A549 (cell line): Measurements from ENCODE around the gene TYRP1. TPM values are rescaled to one million over a fixed set of nuclear protein-coding genes. Genes with fewer than 3 reads are reported as not detected.

ENCODE experiments used
- ATAC-seq, 2 experiments: fragments of 200-7000 bp in 1 of 2; fragments of >200 bp in 1 of 2; cut with Nextera tagmentation in 1 of 2; cut with Tn5 transposase in 1 of 2; 3 replicates each; pipeline versions ENCODE4 v1.8.0 to v1.9.1; 2018 to 2020; ENCODE audit warnings: mild to moderate bottlenecking in 1 of 2, moderate library complexity in 1 of 2
- CTCF ChIA-PET: fragments of 300-600 bp; sonication (Branson Sonifier 250); formaldehyde crosslinking; extraction: SDS; loops from one replicate; lab custom pipeline; 2021; ENCODE audit warnings: antibody characterized with exemption, inconsistent platforms; lab: Yijun Ruan, JAX
- POLR2A ChIA-PET: fragments of 350-600 bp; formaldehyde crosslinking; extraction: SDS; loops from one replicate; lab custom pipeline; 2021; ENCODE audit warnings: antibody characterized with exemption, inconsistent platforms; lab: Yijun Ruan, JAX
- DNase-seq, 2 experiments: peaks; one replicate each; pipeline versions ENCODE4 v3.0.0 to v3.0.0-alpha.2; 2011 to 2016; ENCODE audit warnings: low read depth in 1 of 2, low spot score in 1 of 2
- FAIRE-seq: peaks from 2 replicates; lab custom pipeline; 2011; peaks lifted over from hg19 to GRCh38; lab: Jason Lieb, UNC
- H3K27ac ChIP-seq, 2 experiments: fragments of >200 bp; sonication (Bioruptor Twin); formaldehyde crosslinking; 3 replicates each; pipeline ENCODE4 v1.5.1; 2016 to 2017
- H3K4me1 ChIP-seq: fragments of >200 bp; sonication (Bioruptor Twin); formaldehyde crosslinking; 3 replicates; pipeline ENCODE4 v1.6.1; 2016
- H3K4me2 ChIP-seq: fragments of >200 bp; sonication (Bioruptor Twin); formaldehyde crosslinking; 3 replicates; pipeline ENCODE4 v1.6.1; 2016
- H3K4me3 ChIP-seq: fragments of >200 bp; sonication (Bioruptor Twin); formaldehyde crosslinking; 3 replicates; pipeline ENCODE4 v1.5.1; 2016
- H3K9me3 ChIP-seq: fragments of >200 bp; sonication (Bioruptor Twin); formaldehyde crosslinking; 3 replicates; pipeline ENCODE4 v1.6.1; 2016
- BHLHE40 ChIP-seq: IDR thresholded peaks from 2 replicates; pipeline ENCODE4 v1.6.1; 2012; ENCODE audit warnings: low read depth, low read length, inconsistent platforms
- CBX8 ChIP-seq: fragments of 200-600 bp; sonication (generic); IDR thresholded peaks from 2 replicates; pipeline ENCODE4 v1.6.1; 2016
- CHD2 ChIP-seq: fragments of 150-350 bp; IDR thresholded peaks from 2 replicates; pipeline ENCODE4 v1.6.1; 2014; ENCODE audit warnings: low read length; ENCODE audit not compliant: partially characterized antibody
- EHF ChIP-seq: fragments of 250-450 bp; sonication (Bioruptor Pico); IDR thresholded peaks from 2 replicates; pipeline ENCODE4 v1.5.0; 2020; ENCODE audit warnings: mild to moderate bottlenecking
- EHMT2 ChIP-seq: fragments of 200-600 bp; sonication (generic); IDR thresholded peaks from 2 replicates; pipeline ENCODE4 v1.6.1; 2016; ENCODE audit warnings: antibody characterized with exemption, low read depth, mild to moderate bottlenecking, moderate library complexity
- EP300 ChIP-seq, 2 experiments: fragments of >200 bp; sonication (Bioruptor Twin); formaldehyde crosslinking; IDR thresholded peaks; 2 replicates in 1 of 2; 3 replicates in 1 of 2; pipeline ENCODE4 v1.6.1; 2016 to 2017
- FOSB ChIP-seq: fragments of 250-450 bp; sonication (Bioruptor Pico); IDR thresholded peaks from 2 replicates; pipeline ENCODE4 v1.5.0; 2020; ENCODE audit warnings: mild to moderate bottlenecking, moderate library complexity
- FOXS1 ChIP-seq: fragments of 250-450 bp; sonication (Bioruptor Pico); IDR thresholded peaks from 2 replicates; pipeline ENCODE4 v1.5.0; 2020; ENCODE audit warnings: mild to moderate bottlenecking, moderate library complexity
- GATA3 ChIP-seq: IDR thresholded peaks from 2 replicates; pipeline ENCODE4 v1.6.1; 2012; ENCODE audit warnings: borderline replicate concordance
- HEYL ChIP-seq: fragments of 250-450 bp; sonication (Bioruptor Pico); IDR thresholded peaks from 2 replicates; pipeline ENCODE4 v1.8.0; 2021; ENCODE audit warnings: mild to moderate bottlenecking, moderate library complexity
- HOXA7 ChIP-seq: fragments of 250-450 bp; sonication (Bioruptor Pico); IDR thresholded peaks from 2 replicates; pipeline ENCODE4 v1.5.0; 2020; ENCODE audit warnings: mild to moderate bottlenecking, moderate library complexity
- HOXB13 ChIP-seq: fragments of 250-450 bp; sonication (Bioruptor Pico); IDR thresholded peaks from 2 replicates; pipeline ENCODE4 v1.5.0; 2020; ENCODE audit warnings: low read depth, mild to moderate bottlenecking, moderate library complexity
- JUN ChIP-seq, 2 experiments: fragments of >200 bp; sonication (Bioruptor Twin); formaldehyde crosslinking; IDR thresholded peaks; 2 replicates in 1 of 2; 3 replicates in 1 of 2; pipeline ENCODE4 v1.6.1; 2016 to 2017
- KDM5A ChIP-seq: fragments of 200-600 bp; sonication (generic); IDR thresholded peaks from 2 replicates; pipeline ENCODE4 v1.6.1; 2016; ENCODE audit warnings: antibody characterized with exemption, mild to moderate bottlenecking
- MAZ ChIP-seq: fragments of 150-350 bp; IDR thresholded peaks from 2 replicates; pipeline ENCODE4 v1.6.1; 2014; ENCODE audit warnings: antibody characterized with exemption, low read depth, low read length, borderline replicate concordance
- NPAS2 ChIP-seq: fragments of 250-450 bp; sonication (Bioruptor Pico); IDR thresholded peaks from 2 replicates; pipeline ENCODE4 v1.8.0; 2022; ENCODE audit warnings: mild to moderate bottlenecking, moderate library complexity, borderline replicate concordance
- NR3C1 ChIP-seq: fragments of >200 bp; sonication (Bioruptor Twin); formaldehyde crosslinking; IDR thresholded peaks from 3 replicates; pipeline ENCODE4 v1.6.1; 2017
- POLR2A ChIP-seq: IDR thresholded peaks from 2 replicates; pipeline ENCODE4 v1.6.1; 2012; ENCODE audit warnings: mild to moderate bottlenecking, low read length
- RAD21 ChIP-seq, 2 experiments: fragments of >200 bp in 1 of 2; sonication (Bioruptor Twin) in 1 of 2; formaldehyde crosslinking in 1 of 2; IDR thresholded peaks in 1 of 2; conservative IDR thresholded peaks in 1 of 2; 2 replicates in 1 of 2; 3 replicates in 1 of 2; pipeline ENCODE4 v1.6.1; 2012 to 2018; ENCODE audit warnings: inconsistent platforms in 1 of 2
- RARB ChIP-seq: fragments of 250-450 bp; sonication (Bioruptor Pico); IDR thresholded peaks from 2 replicates; pipeline ENCODE4 v1.8.0; 2021; ENCODE audit warnings: mild to moderate bottlenecking, moderate library complexity
- RFX5 ChIP-seq: fragments of 450-650 bp; IDR thresholded peaks from 2 replicates; pipeline ENCODE4 v1.7.1; 2014; ENCODE audit warnings: antibody characterized with exemption, mild to moderate bottlenecking, moderate library complexity
- RNF2 ChIP-seq: fragments of 200-600 bp; sonication (generic); IDR thresholded peaks from 2 replicates; pipeline ENCODE4 v1.6.1; 2016; ENCODE audit warnings: low read depth, mild to moderate bottlenecking, antibody characterized with exemption, moderate library complexity, borderline replicate concordance
- SMC3 ChIP-seq: fragments of >200 bp; sonication (Bioruptor Twin); formaldehyde crosslinking; IDR thresholded peaks from 3 replicates; pipeline ENCODE4 v1.6.1; 2018; ENCODE audit warnings: inconsistent platforms
- SREBF2 ChIP-seq: fragments of 450-650 bp; IDR thresholded peaks from 2 replicates; pipeline ENCODE4 v1.6.1; 2014; ENCODE audit warnings: mild to moderate bottlenecking, moderate library complexity
- TFCP2L1 ChIP-seq: fragments of 250-450 bp; sonication (Bioruptor Pico); IDR thresholded peaks from 2 replicates; pipeline ENCODE4 v1.5.0; 2021; ENCODE audit warnings: mild to moderate bottlenecking
- TP53 ChIP-seq: fragments of 250-450 bp; sonication (Bioruptor Pico); IDR thresholded peaks from 2 replicates; pipeline ENCODE4 v1.5.0; 2021; ENCODE audit warnings: mild to moderate bottlenecking, moderate library complexity
- ZNF302 ChIP-seq: fragments of 250-450 bp; sonication (Bioruptor Pico); IDR thresholded peaks from 2 replicates; pipeline ENCODE4 v1.9.0; 2021; ENCODE audit warnings: inconsistent platforms, mild to moderate bottlenecking, moderate library complexity
- ZSCAN20 ChIP-seq: fragments of 250-450 bp; sonication (Bioruptor Pico); IDR thresholded peaks from 2 replicates; pipeline ENCODE4 v1.8.0; 2022; ENCODE audit warnings: mild to moderate bottlenecking, moderate library complexity
- WGBS: methylation state at CpG from one replicate; pipeline ENCODE4 v1.1.6; 2017; ENCODE audit errors: missing lambda C conversion rate; 5-methylcytosine and 5-hydroxymethylcytosine counted together
- polyA plus RNA-seq, 4 experiments: library from polyadenylated mRNA; depleted of rRNA in 3 of 4; stranded (reverse); fragments of >200 nt; fragmentation: RNase III in 1 of 4; extraction: RNeasy Plus Mini Kit Qiagen cat#74134 plus additional on column Dnase treatment in 1 of 4; gene quantifications; 2 replicates in 3 of 4; 3 replicates in 1 of 4; pipeline ENCODE4 v1.2.3, GENCODE V29; 2011 to 2017
- TF ChIP-seq, protein P1 (sequence below): fragments of 450-650 bp; IDR thresholded peaks from 2 replicates; pipeline ENCODE4 v1.6.1; 2014; ENCODE audit warnings: antibody characterized with exemption
- TF ChIP-seq, protein P2 (sequence below): fragments of 250-450 bp; sonication (Bioruptor Pico); IDR thresholded peaks from 2 replicates; pipeline ENCODE4 v1.5.0; 2021; ENCODE audit warnings: mild to moderate bottlenecking, moderate library complexity, borderline replicate concordance

Gene TYRP1
- polyA plus RNA-seq, 2 of the 4 experiments (the other 2 are of a cell fraction): 0.12 TPM

DNA sequence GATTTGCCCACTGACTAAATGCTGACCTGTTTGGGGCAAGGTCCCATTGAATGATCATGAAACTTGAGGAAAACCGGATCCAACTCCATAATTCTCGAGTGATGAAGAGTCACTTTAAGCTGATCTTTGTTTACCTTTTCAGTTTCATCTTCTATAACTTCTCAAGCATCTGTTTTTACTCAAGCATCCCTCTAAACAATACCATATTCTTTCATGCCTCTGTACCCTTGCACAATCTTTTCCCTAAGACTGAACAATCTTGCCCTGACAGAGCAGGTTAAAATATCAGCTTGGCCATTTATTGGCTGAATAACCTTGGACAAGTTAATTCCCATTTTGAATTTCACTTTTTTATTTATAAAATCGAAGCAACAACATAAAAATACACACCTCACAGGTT lies 39.8 kb downstream of the TYRP1 start:
- Histone ChIP-seq H3K4me1 (no peaks in the 10 kb centered on the region), H3K27ac (no peak overlapping the region), H3K4me2 (no peak overlapping the region), H3K9me3 (no peaks in the 10 kb centered on the region; the same call in 2 of the 3 replicates)
- FAIRE-seq (no peak), DNase-seq (no peak)
- ChIA-PET POLR2A (no interaction called here), CTCF (interaction anchor here (0.8 to 3.4 kb wide), 3 partner anchors 10 to 152 kb away, joined by 3 to 22 read pairs (median 6); no protein-coding TSS in a partner anchor)
- TF ChIP-seq HEYL (CRISPR knock-in tag) (no peak), EHF (CRISPR knock-in tag) (no peak), ZNF302 (CRISPR knock-in tag) (no peak), GATA3 (no peak), TP53 (CRISPR knock-in tag) (no peak), FOXS1 (CRISPR knock-in tag) (no peak), CHD2 (no peak), NR3C1 (no peak), EHMT2 (no peak), CBX8 (no peak), MAZ (no peak), JUN (IDR thresholded peaks at IDR 0.05) (no peak)
- TF ChIP-seq, protein P1, sequence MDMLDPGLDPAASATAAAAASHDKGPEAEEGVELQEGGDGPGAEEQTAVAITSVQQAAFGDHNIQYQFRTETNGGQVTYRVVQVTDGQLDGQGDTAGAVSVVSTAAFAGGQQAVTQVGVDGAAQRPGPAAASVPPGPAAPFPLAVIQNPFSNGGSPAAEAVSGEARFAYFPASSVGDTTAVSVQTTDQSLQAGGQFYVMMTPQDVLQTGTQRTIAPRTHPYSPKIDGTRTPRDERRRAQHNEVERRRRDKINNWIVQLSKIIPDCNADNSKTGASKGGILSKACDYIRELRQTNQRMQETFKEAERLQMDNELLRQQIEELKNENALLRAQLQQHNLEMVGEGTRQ: no peak
- TF ChIP-seq, all 56 proteins: peak for 0
- ATAC-seq: no peak
- WGBS: 53% methylated on average over 3 of the region's 3 CpGs
- no peak overlapping the region for H3K4me3 ChIP-seq

DNA sequence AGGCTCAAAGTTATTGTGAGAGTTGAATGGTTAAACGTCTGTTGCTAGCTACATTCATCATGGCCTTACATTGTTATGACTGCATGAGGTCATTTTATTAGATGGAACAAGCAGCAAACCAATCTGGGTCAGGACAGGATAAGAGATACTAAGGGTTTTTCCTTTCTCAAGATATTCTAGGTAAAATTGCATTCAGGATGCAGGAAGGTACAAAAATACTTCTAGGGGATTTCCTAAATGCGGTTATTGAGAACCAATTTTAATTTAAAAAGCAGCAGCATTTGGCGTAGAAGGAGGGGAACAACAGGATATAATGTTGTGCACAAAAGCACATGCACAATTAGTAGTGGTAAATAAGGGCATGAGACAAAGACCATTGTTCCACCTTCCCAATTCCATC lies 42.5 kb downstream of the TYRP1 start:
- Histone ChIP-seq H3K4me1 (no peaks in the 10 kb centered on the region), H3K27ac (no peak overlapping the region), H3K4me3 (no peak overlapping the region), H3K9me3 (no peaks in the 10 kb centered on the region; the same call in 2 of the 3 replicates), H3K4me2 (no peak overlapping the region)
- ATAC-seq: no peak
- 54% methylated on average over 3 of the region's 3 CpGs for WGBS
- CTCF ChIA-PET: interaction anchor here (1.1 to 1.9 kb wide), 7 partner anchors 18 to 150 kb away, joined by 3 to 5 read pairs (median 3); no protein-coding TSS in a partner anchor
- no peak for FAIRE-seq
- TF ChIP-seq NPAS2 (no peak), HOXA7 (CRISPR knock-in tag) (no peak), BHLHE40 (no peak), FOSB (CRISPR knock-in tag) (no peak), ZNF302 (CRISPR knock-in tag) (no peak)
- TF ChIP-seq, protein P1: no peak
- DNase-seq: no peak
- POLR2A ChIA-PET: no interaction called here

DNA sequence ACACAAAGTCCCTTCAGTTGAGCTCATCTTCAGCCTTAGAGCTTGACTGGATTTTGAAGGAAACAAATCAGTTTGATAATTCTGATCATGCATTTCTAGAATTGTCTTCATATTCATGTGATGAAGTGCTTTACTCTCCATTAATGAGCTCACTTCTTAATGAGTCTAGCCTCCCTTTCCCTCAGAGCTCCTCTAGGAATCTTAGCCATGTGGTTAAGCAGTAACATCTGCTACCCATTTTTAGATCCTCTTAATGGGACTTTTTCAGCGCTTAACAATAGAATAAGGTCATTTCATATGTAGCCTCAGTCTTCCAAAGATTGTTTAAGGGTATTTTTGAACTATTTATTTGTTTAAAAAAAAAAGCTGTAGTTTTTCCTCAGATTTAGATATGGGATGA lies 44.7 kb downstream of the TYRP1 start:
- H3K27ac ChIP-seq: no peak overlapping the region
- H3K4me2 ChIP-seq: no peak overlapping the region
- H3K9me3 ChIP-seq: no peaks in the 10 kb centered on the region; the same call in 2 of the 3 replicates
- no peak overlapping the region for H3K4me3 ChIP-seq
- ChIA-PET CTCF (interaction anchor here (0.6 to 1.3 kb wide), 5 partner anchors 9 to 396 kb away, joined by 3 to 6 read pairs (median 3); no protein-coding TSS in a partner anchor), POLR2A (no interaction called here)
- ATAC-seq (no peak), DNase-seq (no peak), FAIRE-seq (no peak)
- 0% methylated on average over 1 of the region's 1 CpG for WGBS
- no peaks in the 10 kb centered on the region for H3K4me1 ChIP-seq
- no peak for TF ChIP-seq KDM5A
- TF ChIP-seq EP300 (IDR thresholded peaks at IDR 0.05): no peak
- TF ChIP-seq SMC3: no peak
- TF ChIP-seq MAZ: no peak
- TF ChIP-seq POLR2A: no peak
- no peak for TF ChIP-seq HOXA7 (CRISPR knock-in tag)
- TF ChIP-seq EHMT2: no peak
- TF ChIP-seq RFX5: no peak
- no peak for TF ChIP-seq RAD21 (conservative IDR thresholded peaks at IDR 0.05 in 1 of 2, IDR thresholded peaks at IDR 0.05 in 1 of 2)
- TF ChIP-seq, protein P2, sequence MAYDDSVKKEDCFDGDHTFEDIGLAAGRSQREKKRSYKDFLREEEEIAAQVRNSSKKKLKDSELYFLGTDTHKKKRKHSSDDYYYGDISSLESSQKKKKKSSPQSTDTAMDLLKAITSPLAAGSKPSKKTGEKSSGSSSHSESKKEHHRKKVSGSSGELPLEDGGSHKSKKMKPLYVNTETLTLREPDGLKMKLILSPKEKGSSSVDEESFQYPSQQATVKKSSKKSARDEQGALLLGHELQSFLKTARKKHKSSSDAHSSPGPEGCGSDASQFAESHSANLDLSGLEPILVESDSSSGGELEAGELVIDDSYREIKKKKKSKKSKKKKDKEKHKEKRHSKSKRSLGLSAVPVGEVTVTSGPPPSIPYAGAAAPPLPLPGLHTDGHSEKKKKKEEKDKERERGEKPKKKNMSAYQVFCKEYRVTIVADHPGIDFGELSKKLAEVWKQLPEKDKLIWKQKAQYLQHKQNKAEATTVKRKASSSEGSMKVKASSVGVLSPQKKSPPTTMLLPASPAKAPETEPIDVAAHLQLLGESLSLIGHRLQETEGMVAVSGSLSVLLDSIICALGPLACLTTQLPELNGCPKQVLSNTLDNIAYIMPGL: no peak
- TF ChIP-seq ZSCAN20 (CRISPR knock-in tag): no peak
- TF ChIP-seq RARB (CRISPR knock-in tag): no peak
- TF ChIP-seq HOXB13 (CRISPR knock-in tag): no peak
- TF ChIP-seq SREBF2: no peak
- TF ChIP-seq HEYL (CRISPR knock-in tag): no peak
- no peak for TF ChIP-seq RNF2
- TF ChIP-seq TFCP2L1 (CRISPR knock-in tag): no peak
- TF ChIP-seq JUN (IDR thresholded peaks at IDR 0.05): no peak
- TF ChIP-seq CHD2: no peak
- TF ChIP-seq, all 56 proteins: peak for 0
